Activated T-helper 2 cell treated with anti-CD3 and anti-CD28 coated beads, Interferon-gamma antibody, Interleukin-2, Interleukin-4, amounts not matched to agents 10 μg/mL and 5 μg/mL and 100 μg/mL, durations not matched to agents 14 hours and 24 hours and 36 hours (primary cell): Measurements from ENCODE around the gene TTC9. TPM values are rescaled to one million over a fixed set of nuclear protein-coding genes. Genes with fewer than 3 reads are reported as not detected.

ENCODE experiments used
- DNase-seq: peaks from one replicate; pipeline ENCODE4 v3.0.0; 2021; ENCODE audit warnings: low spot score
- H3K27ac Mint-ChIP-seq: one replicate; pipeline ENCODE4 v1.8.0; 2021; ENCODE audit warnings: mixed read lengths
- H3K27me3 Mint-ChIP-seq: one replicate; pipeline ENCODE4 v1.8.0; 2021; ENCODE audit warnings: low read depth, mixed read lengths
- H3K36me3 Mint-ChIP-seq: one replicate; pipeline ENCODE4 v1.8.0; 2021; ENCODE audit warnings: low read depth, mixed read lengths
- H3K4me1 Mint-ChIP-seq: one replicate; pipeline ENCODE4 v1.8.0; 2021; ENCODE audit warnings: low read depth, mixed read lengths
- H3K4me3 Mint-ChIP-seq: one replicate; pipeline ENCODE4 v1.8.0; 2021; ENCODE audit warnings: low read depth, mild to moderate bottlenecking, moderate library complexity, mixed read lengths
- H3K9me3 Mint-ChIP-seq: one replicate; pipeline ENCODE4 v1.8.0; 2021; ENCODE audit warnings: mixed read lengths
- intact Hi-C: fragments of 100-400 bp; cut with micrococcal nuclease; formaldehyde crosslinking; loops from one replicate; pipeline ENCODE4 v1.15.1; 2023
- total RNA-seq: library from RNA; stranded (reverse); gene quantifications from 2 replicates; pipeline ENCODE4 v1.2.3, GENCODE V29; 2022

Gene TTC9
- total RNA-seq, 1 donor from 2014 or later, result 6.1 TPM

DNA sequence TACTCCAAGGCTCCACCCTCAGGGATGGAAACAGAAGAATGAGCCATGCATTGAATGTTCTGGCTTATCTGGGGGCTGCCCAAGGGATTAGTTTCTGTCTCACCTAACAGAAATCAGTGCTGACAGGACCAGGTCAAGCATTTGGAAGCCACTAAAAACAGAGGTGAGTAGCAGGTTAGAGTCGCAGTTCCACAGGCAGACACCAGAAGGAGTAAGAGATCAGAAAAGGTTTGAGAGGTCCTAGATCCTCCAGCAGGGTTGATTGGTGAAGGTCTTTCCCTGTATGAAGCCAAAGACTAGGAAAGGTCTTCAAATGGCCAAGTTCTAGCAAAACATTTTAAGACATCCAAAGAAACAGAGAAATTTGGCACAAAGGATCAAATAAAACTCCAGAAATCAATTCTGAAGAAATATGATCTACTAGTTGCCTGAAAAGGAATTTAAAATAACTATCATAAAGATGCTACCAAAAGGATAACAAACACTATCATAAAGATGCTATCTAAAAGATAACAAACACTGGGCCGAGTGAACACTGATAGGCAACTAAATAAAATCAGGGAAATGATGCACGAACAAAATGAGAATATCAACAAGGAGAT is 19.5 kb upstream of the TTC9 start:
- peaks cover 3% of the 10 kb centered on the region for H3K36me3 Mint-ChIP-seq
- peak; percentile 27 for DNase-seq
- H3K27ac Mint-ChIP-seq, result no peak overlapping the region
- H3K9me3 Mint-ChIP-seq, result peaks cover 16% of the 10 kb centered on the region
- peaks cover 2% of the 10 kb centered on the region for H3K4me1 Mint-ChIP-seq
- intact Hi-C loops, result loop anchor here (1.0 to 5.0 kb wide), 2 partner anchors 92 to 195 kb away; no protein-coding TSS in a partner anchor
- peaks cover 23% of the 10 kb centered on the region for H3K27me3 Mint-ChIP-seq
- no peak overlapping the region for H3K4me3 Mint-ChIP-seq

- Mint-ChIP-seq H3K27ac (no peak overlapping the region), H3K4me1 (peaks cover 2% of the 10 kb centered on the region), H3K27me3 (peaks cover 17% of the 10 kb centered on the region), H3K4me3 (no peak overlapping the region), H3K9me3 (peaks cover 24% of the 10 kb centered on the region), H3K36me3 (peaks cover 3% of the 10 kb centered on the region)
- no peak for DNase-seq
- intact Hi-C loops, result loop anchor here (5.0 kb wide), 1 partner anchor 192 kb away; no protein-coding TSS in a partner anchor
Observed at GRCh38 chr14:70624972-70625371, 16.7 kb upstream of the TTC9 start.

DNA sequence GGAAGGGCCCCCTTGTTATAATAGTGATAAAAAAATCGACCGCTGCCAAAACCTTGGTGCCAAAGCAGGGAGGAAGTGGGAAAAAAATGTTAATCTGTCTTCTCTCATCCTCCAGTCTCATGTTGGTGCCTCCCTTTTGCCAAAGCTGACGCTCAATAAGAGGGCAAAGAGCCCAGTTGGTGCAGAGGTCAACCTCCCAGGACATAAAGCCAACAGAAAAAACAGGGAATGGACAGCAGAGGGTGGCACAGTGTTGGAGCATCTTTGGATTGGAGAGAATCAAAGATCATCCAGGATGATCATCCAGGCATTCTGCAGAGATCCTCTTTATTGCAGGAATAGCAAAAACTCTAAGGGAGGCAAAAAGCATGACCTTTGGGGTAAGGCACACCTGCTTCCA is 9.8 kb upstream of the TTC9 start:
- intact Hi-C loops, result no loop called here
- Mint-ChIP-seq H3K4me1 (no peaks in the 10 kb centered on the region), H3K36me3 (no peaks in the 10 kb centered on the region), H3K4me3 (no peak overlapping the region), H3K9me3 (peaks cover 11% of the 10 kb centered on the region), H3K27ac (no peak overlapping the region), H3K27me3 (peaks cover 12% of the 10 kb centered on the region)
- DNase-seq, result no peak

- intact Hi-C loops, result no loop called here
- no peak overlapping the region for H3K27ac Mint-ChIP-seq
- H3K9me3 Mint-ChIP-seq, result no peaks in the 10 kb centered on the region
- peaks cover 19% of the 10 kb centered on the region for H3K4me1 Mint-ChIP-seq
- H3K36me3 Mint-ChIP-seq, result no peaks in the 10 kb centered on the region
- DNase-seq, result no peak
- H3K27me3 Mint-ChIP-seq, result peaks cover 9% of the 10 kb centered on the region
- no peak overlapping the region for H3K4me3 Mint-ChIP-seq
Observed at GRCh38 chr14:70635971-70636595, 5.6 kb upstream of the TTC9 start.

DNA sequence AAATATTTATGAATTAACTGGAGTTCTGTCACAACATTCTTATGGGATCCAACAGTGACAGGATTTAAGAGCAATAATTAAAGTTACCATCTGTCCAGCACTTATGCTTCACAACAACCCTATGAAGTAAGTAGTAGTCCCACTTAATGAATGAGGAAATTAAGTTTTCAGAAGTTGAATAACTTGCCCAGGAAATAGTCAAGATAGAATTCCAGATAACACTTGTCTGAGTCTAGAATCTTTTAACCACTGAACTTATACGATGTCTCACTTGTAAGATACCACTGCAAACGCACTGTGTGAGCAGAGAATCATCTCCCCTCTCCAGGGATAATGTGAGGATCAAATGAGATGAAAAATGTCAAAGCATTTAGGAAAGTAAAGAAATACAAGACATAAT is 3.3 kb upstream of the TTC9 start:
- H3K9me3 Mint-ChIP-seq, result no peaks in the 10 kb centered on the region
- H3K27me3 Mint-ChIP-seq, result peaks cover 6% of the 10 kb centered on the region
- no peak overlapping the region for H3K27ac Mint-ChIP-seq
- no peak overlapping the region for H3K4me3 Mint-ChIP-seq
- DNase-seq, result no peak
- no peaks in the 10 kb centered on the region for H3K36me3 Mint-ChIP-seq
- H3K4me1 Mint-ChIP-seq, result peaks cover 26% of the 10 kb centered on the region
- intact Hi-C loops, result no loop called here

GRCh38 chr14:70640938-70641547 is 673 bp upstream of the TTC9 start:
- H3K27me3 Mint-ChIP-seq, result peaks cover 3% of the 10 kb centered on the region
- peak overlapping the region; percentile 87 for H3K4me3 Mint-ChIP-seq
- peaks cover 49% of the 10 kb centered on the region for H3K4me1 Mint-ChIP-seq

DNA sequence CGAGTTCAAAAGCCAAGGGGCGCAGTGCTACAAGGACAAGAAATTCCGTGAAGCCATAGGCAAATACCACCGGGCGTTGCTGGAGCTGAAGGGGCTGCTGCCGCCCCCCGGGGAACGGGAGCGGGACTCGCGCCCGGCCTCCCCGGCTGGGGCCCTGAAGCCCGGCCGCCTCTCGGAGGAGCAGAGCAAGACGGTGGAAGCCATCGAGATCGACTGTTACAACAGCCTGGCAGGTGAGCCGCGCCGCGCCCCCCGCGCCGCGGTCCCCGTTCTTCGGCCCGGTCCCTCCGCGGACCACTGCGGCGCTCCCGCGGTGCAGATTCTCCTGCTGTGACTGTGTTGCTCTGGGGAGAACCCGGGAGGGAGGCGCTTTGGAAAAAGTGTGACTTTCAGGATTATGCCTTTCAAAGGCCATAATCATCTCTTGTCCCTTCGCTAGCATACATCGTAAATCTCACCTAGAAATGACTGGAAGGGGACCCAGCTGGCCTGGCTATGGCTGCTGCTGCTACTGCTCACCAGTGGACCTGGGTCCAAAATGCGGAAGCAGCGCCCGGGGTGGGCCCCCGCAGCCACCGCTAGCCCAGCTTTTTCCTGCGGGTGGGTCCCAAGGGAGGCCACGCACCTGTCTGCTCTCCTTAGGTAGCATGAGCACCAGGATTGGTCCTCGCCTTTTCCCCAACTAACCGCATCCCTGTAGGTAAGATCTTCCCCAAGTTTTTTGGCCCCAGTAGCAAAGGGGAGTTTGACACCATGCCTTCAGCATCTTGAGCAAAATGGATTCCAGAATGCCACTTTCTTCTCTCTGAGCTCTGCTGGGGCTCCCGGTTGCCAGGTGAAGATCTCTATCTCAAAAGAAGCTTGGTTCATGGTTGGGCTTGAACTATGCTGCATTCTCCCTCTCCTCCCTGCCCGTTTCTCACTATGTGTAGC is 853 bp downstream of the TTC9 start:
- H3K4me1 Mint-ChIP-seq, result peaks cover 58% of the 10 kb centered on the region
- peak overlapping the region; percentile 83 for H3K4me3 Mint-ChIP-seq
- peak overlapping the region; percentile 74 for H3K27ac Mint-ChIP-seq
- peaks cover 3% of the 10 kb centered on the region for H3K27me3 Mint-ChIP-seq
- no peaks in the 10 kb centered on the region for H3K9me3 Mint-ChIP-seq
- DNase-seq, result peak; percentile 37
- intact Hi-C loops, result loop anchor here (1.0 to 5.0 kb wide), 5 partner anchors 13 to 245 kb away; partner anchors contain the start of genes MAP3K9 and MED6
- H3K36me3 Mint-ChIP-seq, result peaks cover 7% of the 10 kb centered on the region

More at GRCh38 chr14:70640938-70641547, 673 bp upstream of the TTC9 start:
- peak overlapping the region; percentile 76 for H3K27ac Mint-ChIP-seq
- intact Hi-C loops, result loop anchor here (5.0 kb wide), 2 partner anchors 166 to 246 kb away; partner anchors contain the start of gene MAP3K9
- peak; percentile 36 for DNase-seq
- H3K9me3 Mint-ChIP-seq, result no peaks in the 10 kb centered on the region
- peaks cover 5% of the 10 kb centered on the region for H3K36me3 Mint-ChIP-seq

GRCh38 chr14:70643967-70644366 is 2.3 kb downstream of the TTC9 start:
- intact Hi-C loops, result loop anchor here (2.0 to 5.0 kb wide), 4 partner anchors 17 to 243 kb away; partner anchors contain the start of genes MAP3K9 and MED6
- Mint-ChIP-seq H3K9me3 (no peaks in the 10 kb centered on the region), H3K4me1 (peaks cover 59% of the 10 kb centered on the region), H3K27ac (peak overlapping the region; percentile 74), H3K36me3 (peaks cover 19% of the 10 kb centered on the region), H3K27me3 (peaks cover 3% of the 10 kb centered on the region), H3K4me3 (peak overlapping the region; percentile 83)
- DNase-seq, result no peak

- DNase-seq, result no peak
- Mint-ChIP-seq H3K27ac (peak overlapping the region; percentile 63), H3K4me1 (peaks cover 60% of the 10 kb centered on the region), H3K4me3 (no peak overlapping the region), H3K9me3 (no peaks in the 10 kb centered on the region), H3K27me3 (no peaks in the 10 kb centered on the region), H3K36me3 (peaks cover 38% of the 10 kb centered on the region)
- intact Hi-C loops, result no loop called here
Observed at GRCh38 chr14:70645892-70646291, 4.2 kb downstream of the TTC9 start.

DNA sequence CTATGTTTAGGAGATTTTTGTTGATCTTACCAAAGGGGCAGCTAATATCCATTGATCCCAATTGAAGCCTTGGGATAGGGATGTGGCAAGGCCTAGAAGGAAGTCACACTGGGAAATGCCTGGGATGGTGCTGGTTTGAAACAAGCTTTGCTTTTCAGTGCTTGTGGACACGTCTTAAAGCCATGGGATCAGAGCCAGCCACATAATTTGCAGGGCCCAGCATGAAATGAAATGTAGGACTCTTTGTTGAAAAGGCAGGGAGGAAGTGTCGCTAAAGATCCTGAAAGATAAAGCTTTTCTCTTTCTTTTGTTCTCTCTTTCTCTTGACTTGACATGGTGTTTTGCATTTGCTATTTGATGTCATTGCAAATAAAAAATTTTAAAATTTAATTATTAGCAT is 5.0 kb downstream of the TTC9 start:
- H3K36me3 Mint-ChIP-seq, result peaks cover 44% of the 10 kb centered on the region
- intact Hi-C loops, result no loop called here
- H3K27ac Mint-ChIP-seq, result no peak overlapping the region
- H3K9me3 Mint-ChIP-seq, result no peaks in the 10 kb centered on the region
- H3K27me3 Mint-ChIP-seq, result no peaks in the 10 kb centered on the region
- peaks cover 61% of the 10 kb centered on the region for H3K4me1 Mint-ChIP-seq
- H3K4me3 Mint-ChIP-seq, result peak overlapping the region; percentile 34
- no peak for DNase-seq

DNA sequence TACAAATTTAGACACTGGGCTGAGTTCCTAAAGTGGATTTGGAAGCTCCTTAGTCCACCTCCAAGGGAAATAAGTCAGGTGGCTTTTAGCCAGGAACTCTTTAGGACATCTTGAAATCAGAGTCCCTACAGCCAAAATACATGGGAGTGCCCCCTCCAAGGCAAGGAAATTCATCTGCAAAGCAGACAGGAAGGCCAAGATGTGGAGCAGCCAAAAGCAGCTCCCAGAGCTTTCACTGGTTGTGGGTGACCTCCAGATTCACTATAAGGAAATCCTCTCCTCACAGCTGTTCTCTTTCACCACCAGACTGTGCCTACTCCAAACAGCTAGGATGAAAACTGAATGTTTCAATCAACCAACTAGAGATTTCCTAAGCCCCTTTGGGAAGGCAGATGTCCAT is 6.6 kb downstream of the TTC9 start:
- H3K9me3 Mint-ChIP-seq, result no peaks in the 10 kb centered on the region
- H3K27me3 Mint-ChIP-seq, result no peaks in the 10 kb centered on the region
- H3K4me3 Mint-ChIP-seq, result no peak overlapping the region
- intact Hi-C loops, result no loop called here
- no peak overlapping the region for H3K27ac Mint-ChIP-seq
- peaks cover 70% of the 10 kb centered on the region for H3K4me1 Mint-ChIP-seq
- H3K36me3 Mint-ChIP-seq, result peaks cover 58% of the 10 kb centered on the region
- DNase-seq, result no peak

DNA sequence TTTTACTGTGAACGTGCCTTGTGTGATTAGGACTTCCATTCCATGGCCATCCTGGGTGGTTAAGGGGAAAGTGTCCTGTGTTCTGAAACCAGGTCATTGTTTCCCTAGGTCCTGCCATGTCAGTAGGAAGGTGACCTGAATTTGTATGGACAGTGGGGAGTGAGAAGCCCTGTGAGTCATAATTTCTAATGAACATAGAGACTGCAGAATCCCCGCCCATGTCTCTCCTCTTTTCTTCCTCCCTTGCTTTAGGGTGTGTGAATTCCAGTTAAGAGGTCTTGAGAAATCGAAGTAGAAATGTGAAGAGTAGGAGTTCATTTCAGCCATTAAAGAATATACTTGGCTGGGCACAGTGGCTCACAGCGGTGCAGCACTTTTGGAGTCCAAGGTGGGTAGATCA is 8.1 kb downstream of the TTC9 start:
- Mint-ChIP-seq H3K9me3 (no peaks in the 10 kb centered on the region), H3K27me3 (no peaks in the 10 kb centered on the region), H3K4me3 (no peak overlapping the region), H3K36me3 (peaks cover 64% of the 10 kb centered on the region), H3K4me1 (peaks cover 66% of the 10 kb centered on the region), H3K27ac (no peak overlapping the region)
- DNase-seq, result no peak
- intact Hi-C loops, result loop anchor here (10.0 kb wide), 1 partner anchor 295 kb away; the partner anchor contains the start of gene COX16
